ENCODE measurements around the gene CPXM2. TPM values are rescaled to one million over a fixed set of nuclear protein-coding genes. Genes with fewer than 3 reads are reported as not detected.

Gene CPXM2
- polyA plus RNA-seq, 4 donors = 1.9 to 5.8 (median 5.3) TPM

- no peak for DNase-seq (ENCODE audit: low read depth in 4 of 4, low spot score in 3 of 4)
Observed at GRCh38 chr10:123804716-123805115, 86.9 kb downstream of the CPXM2 start.

GRCh38 chr10:123800821-123801220 lies 90.8 kb downstream of the CPXM2 start:
- DNase-seq (ENCODE audit: low read depth in 4 of 4, low spot score in 3 of 4) = no peak

- no peak for DNase-seq (ENCODE audit: low read depth in 4 of 4, low spot score in 3 of 4)
Observed at GRCh38 chr10:123800289-123800688, 91.3 kb downstream of the CPXM2 start.

GRCh38 chr10:123798856-123799255 lies 92.8 kb downstream of the CPXM2 start:
- DNase-seq (ENCODE audit: low read depth in 4 of 4, low spot score in 3 of 4) = no peak

GRCh38 chr10:123797813-123798212 lies 93.8 kb downstream of the CPXM2 start:
- DNase-seq (ENCODE audit: low read depth in 4 of 4, low spot score in 3 of 4) = no peak

GRCh38 chr10:123796736-123797135 lies 94.9 kb downstream of the CPXM2 start:
- DNase-seq (ENCODE audit: low read depth in 4 of 4, low spot score in 3 of 4) = no peak

- no peak for DNase-seq (ENCODE audit: low read depth in 4 of 4, low spot score in 3 of 4)
Observed at GRCh38 chr10:123795846-123796590, 95.6 kb downstream of the CPXM2 start.

- DNase-seq (ENCODE audit: low read depth in 4 of 4, low spot score in 3 of 4) = no peak
Observed at GRCh38 chr10:123795196-123795780, 96.3 kb downstream of the CPXM2 start.

- no peak for DNase-seq (ENCODE audit: low read depth in 4 of 4, low spot score in 3 of 4)
Observed at GRCh38 chr10:123792248-123792978, 99.2 kb downstream of the CPXM2 start.

GRCh38 chr10:123790132-123790885 lies 101.3 kb downstream of the CPXM2 start:
- no peak for DNase-seq (ENCODE audit: low read depth in 4 of 4, low spot score in 3 of 4)

GRCh38 chr10:123788981-123789380 lies 102.6 kb downstream of the CPXM2 start:
- no peak for DNase-seq (ENCODE audit: low read depth in 4 of 4, low spot score in 3 of 4)

GRCh38 chr10:123787566-123787965 lies 104.0 kb downstream of the CPXM2 start:
- no peak for DNase-seq (ENCODE audit: low read depth in 4 of 4, low spot score in 3 of 4)

- no peak for DNase-seq (ENCODE audit: low read depth in 4 of 4, low spot score in 3 of 4)
Observed at GRCh38 chr10:123786896-123787295, 104.7 kb downstream of the CPXM2 start.

GRCh38 chr10:123786306-123786705 lies 105.3 kb downstream of the CPXM2 start:
- no peak for DNase-seq (ENCODE audit: low read depth in 4 of 4, low spot score in 3 of 4)

GRCh38 chr10:123784646-123785045 lies 107.0 kb downstream of the CPXM2 start:
- DNase-seq (ENCODE audit: low read depth in 4 of 4, low spot score in 3 of 4) = no peak

GRCh38 chr10:123784216-123784615 lies 107.4 kb downstream of the CPXM2 start:
- no peak for DNase-seq (ENCODE audit: low read depth in 4 of 4, low spot score in 3 of 4)

GRCh38 chr10:123783296-123783695 lies 108.3 kb downstream of the CPXM2 start:
- no peak for DNase-seq (ENCODE audit: low read depth in 4 of 4, low spot score in 3 of 4)

GRCh38 chr10:123782549-123782948 lies 109.1 kb downstream of the CPXM2 start:
- DNase-seq (ENCODE audit: low read depth in 4 of 4, low spot score in 3 of 4) = no peak

- DNase-seq (ENCODE audit: low read depth in 4 of 4, low spot score in 3 of 4) = no peak
Observed at GRCh38 chr10:123781956-123782500, 109.6 kb downstream of the CPXM2 start.

GRCh38 chr10:123781324-123781900 lies 110.2 kb downstream of the CPXM2 start:
- no peak for DNase-seq (ENCODE audit: low read depth in 4 of 4, low spot score in 3 of 4)
